ENCODE results near the gene INSC.

DNA sequence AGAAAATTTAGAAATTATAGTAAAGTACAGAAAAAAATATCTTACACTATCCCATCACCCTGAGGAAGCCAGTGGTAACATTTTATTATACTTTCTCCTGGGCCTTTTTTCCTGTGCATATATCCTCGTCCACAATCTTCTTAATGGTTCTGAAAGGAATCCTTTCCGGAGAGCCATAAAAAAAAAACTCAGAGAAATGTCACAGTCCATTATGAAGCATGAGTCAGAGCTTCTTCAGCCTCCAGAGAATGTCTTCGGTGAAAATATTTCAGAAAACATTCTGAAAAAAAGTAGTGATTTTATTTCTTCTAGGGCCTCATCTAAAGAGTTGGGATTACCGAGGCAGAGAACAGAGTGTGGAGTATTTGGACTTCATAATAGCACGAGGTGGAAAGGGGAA, 163.4 kb downstream of the INSC start:
- TF ChIP-seq EP300 (IDR thresholded peaks at IDR 0.05) = no peak
- TF ChIP-seq POLR2AphosphoS5 (IDR thresholded peaks at IDR 0.05) = no peak
- TF ChIP-seq, protein P1, sequence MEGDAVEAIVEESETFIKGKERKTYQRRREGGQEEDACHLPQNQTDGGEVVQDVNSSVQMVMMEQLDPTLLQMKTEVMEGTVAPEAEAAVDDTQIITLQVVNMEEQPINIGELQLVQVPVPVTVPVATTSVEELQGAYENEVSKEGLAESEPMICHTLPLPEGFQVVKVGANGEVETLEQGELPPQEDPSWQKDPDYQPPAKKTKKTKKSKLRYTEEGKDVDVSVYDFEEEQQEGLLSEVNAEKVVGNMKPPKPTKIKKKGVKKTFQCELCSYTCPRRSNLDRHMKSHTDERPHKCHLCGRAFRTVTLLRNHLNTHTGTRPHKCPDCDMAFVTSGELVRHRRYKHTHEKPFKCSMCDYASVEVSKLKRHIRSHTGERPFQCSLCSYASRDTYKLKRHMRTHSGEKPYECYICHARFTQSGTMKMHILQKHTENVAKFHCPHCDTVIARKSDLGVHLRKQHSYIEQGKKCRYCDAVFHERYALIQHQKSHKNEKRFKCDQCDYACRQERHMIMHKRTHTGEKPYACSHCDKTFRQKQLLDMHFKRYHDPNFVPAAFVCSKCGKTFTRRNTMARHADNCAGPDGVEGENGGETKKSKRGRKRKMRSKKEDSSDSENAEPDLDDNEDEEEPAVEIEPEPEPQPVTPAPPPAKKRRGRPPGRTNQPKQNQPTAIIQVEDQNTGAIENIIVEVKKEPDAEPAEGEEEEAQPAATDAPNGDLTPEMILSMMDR (IDR thresholded peaks at IDR 0.05) = no peak

Data from gastroesophageal sphincter (tissue), 3 donors.